ENCODE measurements around the gene RBMS3.

- TF ChIP-seq, protein P1, sequence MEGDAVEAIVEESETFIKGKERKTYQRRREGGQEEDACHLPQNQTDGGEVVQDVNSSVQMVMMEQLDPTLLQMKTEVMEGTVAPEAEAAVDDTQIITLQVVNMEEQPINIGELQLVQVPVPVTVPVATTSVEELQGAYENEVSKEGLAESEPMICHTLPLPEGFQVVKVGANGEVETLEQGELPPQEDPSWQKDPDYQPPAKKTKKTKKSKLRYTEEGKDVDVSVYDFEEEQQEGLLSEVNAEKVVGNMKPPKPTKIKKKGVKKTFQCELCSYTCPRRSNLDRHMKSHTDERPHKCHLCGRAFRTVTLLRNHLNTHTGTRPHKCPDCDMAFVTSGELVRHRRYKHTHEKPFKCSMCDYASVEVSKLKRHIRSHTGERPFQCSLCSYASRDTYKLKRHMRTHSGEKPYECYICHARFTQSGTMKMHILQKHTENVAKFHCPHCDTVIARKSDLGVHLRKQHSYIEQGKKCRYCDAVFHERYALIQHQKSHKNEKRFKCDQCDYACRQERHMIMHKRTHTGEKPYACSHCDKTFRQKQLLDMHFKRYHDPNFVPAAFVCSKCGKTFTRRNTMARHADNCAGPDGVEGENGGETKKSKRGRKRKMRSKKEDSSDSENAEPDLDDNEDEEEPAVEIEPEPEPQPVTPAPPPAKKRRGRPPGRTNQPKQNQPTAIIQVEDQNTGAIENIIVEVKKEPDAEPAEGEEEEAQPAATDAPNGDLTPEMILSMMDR (conservative IDR thresholded peaks at IDR 0.05; ENCODE audit: low read length), result no peak
- no peak for TF ChIP-seq EZH2phosphoT487 (IDR thresholded peaks at IDR 0.05; ENCODE audit: borderline replicate concordance, low read depth, low read length)
These were observed 246.4 kb downstream of the RBMS3 start for GRCh38 chr3:29527246-29527645.

Data from OCI-LY7 (cell line).